Activated naive CD4-positive, alpha-beta T cell treated with anti-CD3 and anti-CD28 coated beads, Interleukin-2, amount 50 U/mL, for 24 hours (primary cell): ENCODE measurements around the gene ALKBH2.

Source experiments
- H3K27ac Mint-ChIP-seq: one replicate; pipeline ENCODE4 v1.8.0; 2021; ENCODE audit warnings: mild to moderate bottlenecking, mixed read lengths
- H3K27me3 Mint-ChIP-seq: one replicate; pipeline ENCODE4 v1.8.0; 2021; ENCODE audit warnings: mixed read lengths
- H3K36me3 Mint-ChIP-seq: one replicate; pipeline ENCODE4 v1.8.0; 2021; ENCODE audit warnings: mixed read lengths
- H3K4me1 Mint-ChIP-seq: one replicate; pipeline ENCODE4 v1.8.0; 2021; ENCODE audit warnings: mixed read lengths
- H3K4me3 Mint-ChIP-seq: one replicate; pipeline ENCODE4 v1.8.0; 2021; ENCODE audit warnings: mild to moderate bottlenecking, mixed read lengths
- H3K9me3 Mint-ChIP-seq: one replicate; pipeline ENCODE4 v1.8.0; 2021; ENCODE audit warnings: mixed read lengths

The ALKBH2 gene

DNA sequence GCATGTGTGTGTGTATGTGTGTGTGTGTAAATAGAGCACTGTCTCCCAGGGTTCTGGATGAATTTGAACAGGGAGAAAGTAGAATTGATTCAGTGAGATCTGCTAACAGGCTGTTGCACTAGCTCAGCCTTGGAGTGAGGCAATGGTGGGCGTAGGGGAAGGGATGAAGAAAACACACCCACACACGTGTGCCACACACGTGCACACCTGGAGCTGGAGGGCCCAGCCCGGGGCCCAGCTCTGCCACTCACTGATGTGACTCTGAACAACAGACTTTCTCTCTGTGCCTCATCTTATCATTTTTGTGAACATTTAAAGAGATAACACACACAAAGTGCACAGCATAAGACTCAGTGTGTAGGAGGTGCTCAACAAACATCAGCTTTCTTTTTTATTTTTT is 27.3 kb upstream of the ALKBH2 start:
- Mint-ChIP-seq H3K27me3 (no peaks in the 10 kb centered on the region), H3K4me1 (peaks cover 6% of the 10 kb centered on the region), H3K9me3 (no peaks in the 10 kb centered on the region), H3K27ac (no peak overlapping the region), H3K36me3 (no peaks in the 10 kb centered on the region), H3K4me3 (no peak overlapping the region)

DNA sequence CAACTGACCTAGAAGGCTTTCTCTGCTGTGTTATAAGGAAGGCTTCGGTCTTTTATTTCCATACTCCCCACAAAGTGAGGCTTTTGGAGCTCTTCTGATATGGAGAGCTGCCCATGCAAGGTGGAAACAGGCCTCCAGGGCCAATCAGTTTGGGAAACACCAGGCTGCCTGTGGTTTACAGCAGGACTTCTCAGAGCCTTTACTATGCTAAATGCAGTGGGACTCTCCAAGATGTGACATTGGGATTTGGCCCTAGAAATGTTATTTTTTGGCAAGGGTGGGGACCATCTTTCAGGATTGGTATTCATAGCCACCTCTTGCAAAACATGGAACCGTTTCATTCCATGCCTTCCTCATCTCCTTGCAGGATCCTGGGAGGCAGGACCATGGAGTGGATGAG is 26.8 kb upstream of the ALKBH2 start:
- no peaks in the 10 kb centered on the region for H3K9me3 Mint-ChIP-seq
- H3K27ac Mint-ChIP-seq, result no peak overlapping the region
- H3K36me3 Mint-ChIP-seq, result no peaks in the 10 kb centered on the region
- H3K27me3 Mint-ChIP-seq, result no peaks in the 10 kb centered on the region
- H3K4me1 Mint-ChIP-seq, result peaks cover 10% of the 10 kb centered on the region
- H3K4me3 Mint-ChIP-seq, result no peak overlapping the region

- Mint-ChIP-seq H3K4me1 (peaks cover 35% of the 10 kb centered on the region), H3K36me3 (no peaks in the 10 kb centered on the region), H3K27me3 (no peaks in the 10 kb centered on the region), H3K9me3 (no peaks in the 10 kb centered on the region), H3K27ac (no peak overlapping the region), H3K4me3 (no peak overlapping the region)
These were observed 23.3 kb upstream of the ALKBH2 start for GRCh38 chr12:109116611-109116949.

DNA sequence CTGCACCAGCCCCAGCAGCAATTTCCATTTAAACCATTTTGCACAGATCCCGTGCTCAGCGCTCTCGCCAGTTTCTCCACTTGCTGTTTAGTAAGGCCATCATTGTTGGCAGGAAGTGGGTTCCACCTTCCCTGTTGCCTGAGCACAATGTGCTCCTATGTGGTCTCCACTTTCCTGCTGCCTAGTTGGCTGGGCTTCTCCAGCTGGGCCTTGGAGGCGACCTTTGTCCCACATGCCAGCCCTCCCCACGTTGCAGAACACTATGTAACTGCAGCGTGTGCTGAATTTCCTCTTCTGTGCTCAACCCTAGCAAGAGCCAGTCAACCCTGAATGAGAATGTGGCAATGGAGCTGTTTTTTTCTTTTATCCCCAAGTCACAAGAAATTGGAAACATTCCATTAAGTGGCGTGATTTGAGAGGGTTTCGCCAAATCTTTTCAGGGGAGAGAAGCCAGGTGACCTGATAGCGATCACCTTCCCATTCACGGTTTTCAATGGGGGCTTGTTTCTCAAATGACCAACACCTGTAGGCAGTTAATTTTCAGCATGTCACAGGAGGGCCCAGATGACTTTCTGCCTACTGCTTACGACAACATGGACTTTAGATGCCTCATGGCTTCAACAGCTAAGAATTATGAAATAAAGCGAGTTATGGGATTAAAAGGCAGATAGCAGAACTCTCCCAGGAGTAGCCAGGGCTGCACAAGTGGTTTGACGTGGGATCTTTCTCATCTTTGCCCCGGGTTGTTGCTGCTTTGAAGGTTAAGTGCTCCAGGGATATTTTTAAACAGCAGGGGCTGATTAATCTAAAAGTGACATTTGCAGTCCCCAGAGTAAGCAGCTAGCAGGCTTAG is 22.7 kb upstream of the ALKBH2 start, which contains the start of gene ACACB:
ACACB (plus strand) TSS at position 830 of the 853 bp plus-strand sequence. CDS start 22,819 bp downstream, outside the sequence.
- H3K4me3 Mint-ChIP-seq, result peak within 1 kb of the TSS; percentile 11
- H3K4me1 Mint-ChIP-seq, result peaks cover 36% of the 10 kb centered on the region
- H3K27ac Mint-ChIP-seq, result no peak within 1 kb of the TSS
- H3K9me3 Mint-ChIP-seq, result no peaks in the 10 kb centered on the region
- H3K36me3 Mint-ChIP-seq, result no peaks in the 10 kb centered on the region
- no peaks in the 10 kb centered on the region for H3K27me3 Mint-ChIP-seq

DNA sequence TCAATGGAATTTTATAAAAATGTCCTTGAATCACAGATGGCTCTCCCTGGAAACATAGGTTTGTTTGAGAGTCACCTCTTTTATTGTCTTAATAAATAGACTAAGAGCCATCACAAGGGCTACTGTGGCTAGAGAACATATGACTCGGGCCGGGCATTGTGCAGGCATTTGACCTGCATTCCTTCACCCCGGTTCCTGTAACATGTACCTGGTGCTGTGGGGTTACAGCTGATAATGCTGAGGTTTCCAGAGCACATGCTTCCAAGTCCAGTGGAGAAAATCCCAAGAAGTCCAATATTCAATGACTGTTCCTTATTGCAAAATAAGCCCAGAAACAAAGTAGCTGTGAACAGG is 22.1 kb upstream of the ALKBH2 start:
- Mint-ChIP-seq H3K27me3 (no peaks in the 10 kb centered on the region), H3K36me3 (no peaks in the 10 kb centered on the region), H3K27ac (no peak overlapping the region), H3K9me3 (no peaks in the 10 kb centered on the region), H3K4me3 (no peak overlapping the region), H3K4me1 (peaks cover 39% of the 10 kb centered on the region)

- Mint-ChIP-seq H3K27ac (no peak overlapping the region), H3K4me1 (peaks cover 39% of the 10 kb centered on the region)
These were observed 21.4 kb upstream of the ALKBH2 start for GRCh38 chr12:109114644-109115043.

DNA sequence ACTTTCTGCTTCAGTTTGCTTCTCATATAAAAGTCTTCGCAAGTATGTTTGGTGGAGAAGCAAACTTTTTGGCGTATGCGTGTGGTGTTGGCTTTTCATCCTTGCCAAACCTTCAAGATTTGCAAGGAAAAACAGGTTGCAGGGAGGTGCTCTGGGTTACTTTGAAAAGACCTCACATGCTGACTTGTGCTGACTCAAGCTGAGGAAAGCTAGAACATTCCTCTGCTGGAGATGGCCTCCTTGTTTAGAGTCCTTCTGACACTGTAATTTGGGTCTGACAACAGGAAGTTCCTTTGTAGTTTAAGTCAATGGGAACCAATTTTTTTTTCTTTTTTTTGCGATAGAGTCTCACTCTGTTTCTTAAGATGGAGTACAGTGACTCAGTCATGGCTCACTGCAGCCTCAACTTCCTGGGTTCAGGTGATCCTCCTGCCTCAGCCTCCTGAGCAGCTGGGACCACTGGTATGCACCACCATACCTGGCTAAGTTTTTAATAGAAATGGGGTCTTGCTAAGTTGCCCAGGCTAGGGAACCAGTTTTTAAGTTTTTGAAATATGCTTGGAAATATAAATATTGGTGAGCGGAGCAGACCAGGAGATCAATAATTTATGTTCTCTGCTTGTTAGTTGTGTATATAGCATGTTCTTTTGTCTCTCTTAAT is 20.5 kb upstream of the ALKBH2 start:
- Mint-ChIP-seq H3K4me3 (no peak overlapping the region), H3K27ac (no peak overlapping the region), H3K4me1 (peaks cover 39% of the 10 kb centered on the region), H3K9me3 (no peaks in the 10 kb centered on the region), H3K27me3 (no peaks in the 10 kb centered on the region), H3K36me3 (no peaks in the 10 kb centered on the region)

More at GRCh38 chr12:109114644-109115043, 21.4 kb upstream of the ALKBH2 start:
- no peaks in the 10 kb centered on the region for H3K27me3 Mint-ChIP-seq
- H3K4me3 Mint-ChIP-seq, result no peak overlapping the region
- no peaks in the 10 kb centered on the region for H3K9me3 Mint-ChIP-seq
- H3K36me3 Mint-ChIP-seq, result no peaks in the 10 kb centered on the region

DNA sequence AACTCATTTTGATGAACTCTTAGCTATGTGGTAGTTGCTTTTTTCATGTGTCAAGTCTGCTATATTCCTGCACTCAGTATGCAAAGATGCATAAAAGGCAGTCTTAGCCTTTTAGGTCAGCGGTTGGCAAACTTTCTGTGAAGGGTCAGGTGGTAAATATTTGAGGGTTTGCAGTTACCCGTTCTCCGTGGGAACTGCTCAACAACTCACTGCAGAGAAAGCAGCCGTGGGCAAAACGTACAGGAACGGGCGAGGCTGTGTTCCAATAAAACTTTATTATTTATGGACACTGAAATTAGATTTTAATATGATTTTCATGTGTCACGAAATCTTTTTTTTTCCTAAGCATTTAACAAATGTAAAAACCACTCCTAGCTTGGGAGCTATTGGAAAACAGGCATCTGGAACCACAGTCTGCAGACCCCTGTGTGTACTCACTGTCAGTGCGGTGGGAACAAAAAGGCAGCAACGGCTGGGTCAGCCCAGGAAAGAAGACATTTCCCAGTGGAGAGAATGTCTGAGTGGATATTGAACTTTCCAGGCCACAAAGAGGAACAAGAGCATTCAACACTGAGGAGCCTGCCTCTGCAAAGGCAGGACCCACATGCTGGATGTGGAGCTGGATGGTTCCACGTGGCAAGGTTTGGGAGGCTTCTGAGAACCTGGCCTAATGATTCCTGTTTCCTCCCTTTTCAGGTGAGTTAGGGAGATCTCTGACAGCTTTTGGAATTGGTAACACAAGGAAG is 19.6 kb upstream of the ALKBH2 start:
- no peak overlapping the region for H3K4me3 Mint-ChIP-seq
- H3K36me3 Mint-ChIP-seq, result peaks cover 1% of the 10 kb centered on the region
- H3K27ac Mint-ChIP-seq, result no peak overlapping the region
- no peaks in the 10 kb centered on the region for H3K9me3 Mint-ChIP-seq
- peaks cover 39% of the 10 kb centered on the region for H3K4me1 Mint-ChIP-seq
- no peaks in the 10 kb centered on the region for H3K27me3 Mint-ChIP-seq

DNA sequence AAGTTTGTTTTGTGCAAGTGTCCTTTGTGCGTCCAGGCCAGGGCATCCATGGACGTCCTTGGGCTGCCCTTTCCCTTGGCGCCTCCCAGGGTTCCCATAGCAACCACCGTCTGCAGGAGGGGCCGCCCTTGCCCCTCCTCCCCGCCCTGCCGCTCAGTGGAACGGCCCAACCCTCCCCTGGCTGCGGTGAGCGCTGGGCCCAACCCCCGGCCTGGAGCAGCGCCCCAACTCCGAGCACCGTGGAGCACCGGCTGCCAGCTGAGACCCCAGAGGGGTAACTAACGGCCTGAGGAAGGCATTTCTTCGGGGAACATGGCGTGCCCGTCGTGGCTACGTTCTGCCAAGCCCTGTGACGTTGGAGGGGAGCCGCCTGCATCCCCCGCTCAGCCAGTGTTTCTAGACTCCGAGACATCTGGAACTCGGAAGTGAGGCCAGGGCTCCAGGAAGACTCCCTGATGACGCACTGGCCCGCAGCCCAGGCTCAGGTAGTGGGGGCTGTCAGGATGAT is 17.8 kb upstream of the ALKBH2 start:
- peak overlapping the region; percentile 78 for H3K4me3 Mint-ChIP-seq
- peaks cover 3% of the 10 kb centered on the region for H3K36me3 Mint-ChIP-seq
- H3K27ac Mint-ChIP-seq, result no peak overlapping the region

GRCh38 chr12:109109746-109110350 is 16.6 kb upstream of the ALKBH2 start:
- Mint-ChIP-seq H3K27me3 (no peaks in the 10 kb centered on the region), H3K27ac (peak overlapping the region; percentile 30), H3K9me3 (no peaks in the 10 kb centered on the region), H3K4me3 (peak overlapping the region; percentile 78), H3K36me3 (peaks cover 3% of the 10 kb centered on the region), H3K4me1 (peaks cover 26% of the 10 kb centered on the region)

More for the DNA sequence above, 17.8 kb upstream of the ALKBH2 start:
- peaks cover 38% of the 10 kb centered on the region for H3K4me1 Mint-ChIP-seq
- H3K9me3 Mint-ChIP-seq, result no peaks in the 10 kb centered on the region
- H3K27me3 Mint-ChIP-seq, result no peaks in the 10 kb centered on the region

DNA sequence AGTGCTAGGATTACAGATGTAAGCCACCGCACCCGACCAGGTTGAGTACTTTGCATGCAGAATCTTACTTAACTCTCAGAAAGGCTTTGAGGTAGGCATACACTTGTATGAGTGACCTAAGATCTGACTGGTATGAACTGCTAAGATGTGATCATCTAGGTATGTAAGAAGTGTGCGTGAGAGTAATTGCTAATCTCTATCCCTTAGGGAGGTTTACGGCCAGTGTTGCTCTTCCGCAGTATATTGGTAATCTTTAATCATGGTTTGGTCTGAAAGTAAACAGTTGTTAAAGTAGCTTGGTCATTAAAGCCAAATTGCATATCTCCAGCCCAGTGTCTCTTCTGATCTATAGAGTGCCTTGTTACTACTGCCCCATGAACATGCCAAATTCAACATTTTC is 11.9 kb upstream of the ALKBH2 start:
- Mint-ChIP-seq H3K27ac (no peak overlapping the region), H3K4me1 (peaks cover 7% of the 10 kb centered on the region), H3K27me3 (no peaks in the 10 kb centered on the region), H3K4me3 (no peak overlapping the region), H3K36me3 (peaks cover 11% of the 10 kb centered on the region), H3K9me3 (no peaks in the 10 kb centered on the region)

- H3K4me1 Mint-ChIP-seq, result peaks cover 23% of the 10 kb centered on the region
- H3K36me3 Mint-ChIP-seq, result peaks cover 12% of the 10 kb centered on the region
- H3K27ac Mint-ChIP-seq, result no peak overlapping the region
- H3K9me3 Mint-ChIP-seq, result no peaks in the 10 kb centered on the region
- H3K4me3 Mint-ChIP-seq, result no peak overlapping the region
- no peaks in the 10 kb centered on the region for H3K27me3 Mint-ChIP-seq
These were observed 9.2 kb upstream of the ALKBH2 start for GRCh38 chr12:109102491-109102890.

- Mint-ChIP-seq H3K36me3 (peaks cover 12% of the 10 kb centered on the region), H3K9me3 (no peaks in the 10 kb centered on the region), H3K4me3 (no peak overlapping the region), H3K4me1 (peaks cover 23% of the 10 kb centered on the region), H3K27ac (no peak overlapping the region), H3K27me3 (no peaks in the 10 kb centered on the region)
These were observed 7.5 kb upstream of the ALKBH2 start for GRCh38 chr12:109100741-109101140.

GRCh38 chr12:109099431-109100020 is 6.3 kb upstream of the ALKBH2 start:
- peak overlapping the region; percentile 55 for H3K27ac Mint-ChIP-seq
- peaks cover 23% of the 10 kb centered on the region for H3K4me1 Mint-ChIP-seq
- H3K36me3 Mint-ChIP-seq, result peaks cover 12% of the 10 kb centered on the region
- peak overlapping the region; percentile 92 for H3K4me3 Mint-ChIP-seq
- no peaks in the 10 kb centered on the region for H3K27me3 Mint-ChIP-seq
- no peaks in the 10 kb centered on the region for H3K9me3 Mint-ChIP-seq

DNA sequence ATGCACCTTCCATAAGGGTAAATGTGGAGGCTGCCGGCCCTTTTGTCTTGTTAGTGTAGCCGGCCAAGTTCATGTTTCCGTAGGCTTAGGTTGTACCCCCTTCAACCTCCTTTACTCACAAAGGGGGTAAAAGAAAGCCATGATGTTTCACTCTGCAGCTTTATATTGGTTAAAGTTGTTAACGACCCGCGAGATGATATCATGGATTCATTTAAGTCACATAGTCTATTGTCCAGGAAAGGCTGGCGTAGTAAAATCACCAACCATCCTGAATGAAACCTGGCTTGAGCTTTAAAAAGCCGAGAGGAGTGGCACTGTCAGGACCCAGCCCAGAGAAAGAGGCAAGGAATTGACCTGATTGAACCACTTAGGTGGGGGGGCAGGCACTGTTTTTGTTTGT is 5.4 kb upstream of the ALKBH2 start:
- Mint-ChIP-seq H3K27ac (peak overlapping the region; percentile 85), H3K27me3 (no peaks in the 10 kb centered on the region), H3K4me3 (peak overlapping the region; percentile 92), H3K36me3 (peaks cover 12% of the 10 kb centered on the region), H3K9me3 (no peaks in the 10 kb centered on the region), H3K4me1 (peaks cover 29% of the 10 kb centered on the region)
